ENCODE results near the gene LAMC3.

DNA sequence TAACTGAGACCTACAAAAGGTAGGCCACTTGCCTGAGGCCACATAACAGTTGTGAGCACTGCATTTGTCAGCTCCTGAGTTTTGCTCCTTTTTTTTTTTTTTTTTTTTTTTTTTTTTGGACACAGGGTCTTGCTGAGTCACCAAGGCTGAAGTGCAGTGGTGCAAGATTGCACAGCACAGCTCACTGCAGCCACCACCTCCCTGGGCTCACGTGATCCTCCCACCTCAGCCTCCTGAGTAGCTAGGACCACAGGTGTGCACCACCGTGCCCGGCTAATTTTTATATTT is 37.1 kb downstream of the LAMC3 start:
- no peak for TF ChIP-seq TCF12 (IDR thresholded peaks at IDR 0.05)
- TF ChIP-seq EZH2phosphoT487 (IDR thresholded peaks at IDR 0.05; ENCODE audit: borderline replicate concordance, low read depth), result no peak
- TF ChIP-seq, protein P1, sequence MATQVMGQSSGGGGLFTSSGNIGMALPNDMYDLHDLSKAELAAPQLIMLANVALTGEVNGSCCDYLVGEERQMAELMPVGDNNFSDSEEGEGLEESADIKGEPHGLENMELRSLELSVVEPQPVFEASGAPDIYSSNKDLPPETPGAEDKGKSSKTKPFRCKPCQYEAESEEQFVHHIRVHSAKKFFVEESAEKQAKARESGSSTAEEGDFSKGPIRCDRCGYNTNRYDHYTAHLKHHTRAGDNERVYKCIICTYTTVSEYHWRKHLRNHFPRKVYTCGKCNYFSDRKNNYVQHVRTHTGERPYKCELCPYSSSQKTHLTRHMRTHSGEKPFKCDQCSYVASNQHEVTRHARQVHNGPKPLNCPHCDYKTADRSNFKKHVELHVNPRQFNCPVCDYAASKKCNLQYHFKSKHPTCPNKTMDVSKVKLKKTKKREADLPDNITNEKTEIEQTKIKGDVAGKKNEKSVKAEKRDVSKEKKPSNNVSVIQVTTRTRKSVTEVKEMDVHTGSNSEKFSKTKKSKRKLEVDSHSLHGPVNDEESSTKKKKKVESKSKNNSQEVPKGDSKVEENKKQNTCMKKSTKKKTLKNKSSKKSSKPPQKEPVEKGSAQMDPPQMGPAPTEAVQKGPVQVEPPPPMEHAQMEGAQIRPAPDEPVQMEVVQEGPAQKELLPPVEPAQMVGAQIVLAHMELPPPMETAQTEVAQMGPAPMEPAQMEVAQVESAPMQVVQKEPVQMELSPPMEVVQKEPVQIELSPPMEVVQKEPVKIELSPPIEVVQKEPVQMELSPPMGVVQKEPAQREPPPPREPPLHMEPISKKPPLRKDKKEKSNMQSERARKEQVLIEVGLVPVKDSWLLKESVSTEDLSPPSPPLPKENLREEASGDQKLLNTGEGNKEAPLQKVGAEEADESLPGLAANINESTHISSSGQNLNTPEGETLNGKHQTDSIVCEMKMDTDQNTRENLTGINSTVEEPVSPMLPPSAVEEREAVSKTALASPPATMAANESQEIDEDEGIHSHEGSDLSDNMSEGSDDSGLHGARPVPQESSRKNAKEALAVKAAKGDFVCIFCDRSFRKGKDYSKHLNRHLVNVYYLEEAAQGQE (IDR thresholded peaks at IDR 0.05; ENCODE audit: low read depth, low read length), result no peak
- TF ChIP-seq, protein P2, sequence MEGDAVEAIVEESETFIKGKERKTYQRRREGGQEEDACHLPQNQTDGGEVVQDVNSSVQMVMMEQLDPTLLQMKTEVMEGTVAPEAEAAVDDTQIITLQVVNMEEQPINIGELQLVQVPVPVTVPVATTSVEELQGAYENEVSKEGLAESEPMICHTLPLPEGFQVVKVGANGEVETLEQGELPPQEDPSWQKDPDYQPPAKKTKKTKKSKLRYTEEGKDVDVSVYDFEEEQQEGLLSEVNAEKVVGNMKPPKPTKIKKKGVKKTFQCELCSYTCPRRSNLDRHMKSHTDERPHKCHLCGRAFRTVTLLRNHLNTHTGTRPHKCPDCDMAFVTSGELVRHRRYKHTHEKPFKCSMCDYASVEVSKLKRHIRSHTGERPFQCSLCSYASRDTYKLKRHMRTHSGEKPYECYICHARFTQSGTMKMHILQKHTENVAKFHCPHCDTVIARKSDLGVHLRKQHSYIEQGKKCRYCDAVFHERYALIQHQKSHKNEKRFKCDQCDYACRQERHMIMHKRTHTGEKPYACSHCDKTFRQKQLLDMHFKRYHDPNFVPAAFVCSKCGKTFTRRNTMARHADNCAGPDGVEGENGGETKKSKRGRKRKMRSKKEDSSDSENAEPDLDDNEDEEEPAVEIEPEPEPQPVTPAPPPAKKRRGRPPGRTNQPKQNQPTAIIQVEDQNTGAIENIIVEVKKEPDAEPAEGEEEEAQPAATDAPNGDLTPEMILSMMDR (IDR thresholded peaks at IDR 0.05), result no peak
- TF ChIP-seq ZBTB33 (IDR thresholded peaks at IDR 0.05; ENCODE audit: borderline replicate concordance, low read depth), result no peak
- TF ChIP-seq RAD21 (IDR thresholded peaks at IDR 0.05; ENCODE audit: low read length), result no peak
- TF ChIP-seq RFX5 (IDR thresholded peaks at IDR 0.05; ENCODE audit: low read length), result no peak
- TF ChIP-seq POLR2AphosphoS5 (IDR thresholded peaks at IDR 0.05; ENCODE audit: low read depth, low read length), result no peak
- TF ChIP-seq SIN3A (IDR thresholded peaks at IDR 0.05; ENCODE audit: borderline replicate concordance, low read depth, low read length), result no peak
- TF ChIP-seq RCOR1 (IDR thresholded peaks at IDR 0.05; ENCODE audit: low read length), result no peak
- no peak for TF ChIP-seq EP300 (IDR thresholded peaks at IDR 0.05; ENCODE audit: borderline replicate concordance in 1 of 2, low read depth in 1 of 2, low read length in 1 of 2)
- no peak for TF ChIP-seq TAF1 (IDR thresholded peaks at IDR 0.05; ENCODE audit: borderline replicate concordance, low read depth, low read length)

Data from SK-N-SH (cell line).